Activated T-cell treated with anti-CD3 and anti-CD28 coated beads, Interleukin-2, amount 50 U/mL, for 72 hours (primary cell): ENCODE data around the gene VPS33A. TPM values are rescaled to one million over a fixed set of nuclear protein-coding genes. Genes with fewer than 3 reads are reported as not detected.
"Not testable (repeated sequence)": the region's sequence is repeated elsewhere in the genome, so short reads cannot be mapped to it uniquely, and the experiment has no call there.

Experiments
- ATAC-seq, 2 donors: fragments of 150-1000 bp; cut with Tn5 transposase; replicated peaks in 1 of 2; 2 replicates each; pipeline ENCODE4 v1.10.0; 2021; ENCODE audit warnings: moderate library complexity in 2 of 2, mild to moderate bottlenecking in 1 of 2
- DNase-seq, 2 donors: peaks; one replicate each; pipeline ENCODE4 v3.0.0; 2021 to 2022; ENCODE audit warnings: mixed read lengths in 1 of 2
- H3K27ac Mint-ChIP-seq: one replicate; pipeline ENCODE4 v1.8.0; 2022; ENCODE audit warnings: mild to moderate bottlenecking, moderate library complexity, mixed read lengths
- H3K27me3 Mint-ChIP-seq: one replicate; pipeline ENCODE4 v1.8.0; 2022; ENCODE audit warnings: low read depth, mixed read lengths
- H3K36me3 Mint-ChIP-seq, 2 donors: one replicate each; pipeline ENCODE4 v1.8.0; 2022; ENCODE audit warnings: mixed read lengths in 2 of 2, mild to moderate bottlenecking in 1 of 2; ENCODE audit not compliant: insufficient read depth in 2 of 2
- H3K4me1 Mint-ChIP-seq: one replicate; pipeline ENCODE4 v1.8.0; 2022; ENCODE audit warnings: low read depth, mixed read lengths
- H3K4me3 Mint-ChIP-seq, 2 donors: one replicate each; pipeline ENCODE4 v1.8.0; 2022; ENCODE audit warnings: mild to moderate bottlenecking in 2 of 2, mixed read lengths in 2 of 2, moderate library complexity in 2 of 2
- H3K9me3 Mint-ChIP-seq, 2 donors: one replicate each; pipeline ENCODE4 v1.8.0; 2022; ENCODE audit warnings: mixed read lengths in 2 of 2
- total RNA-seq, 2 donors: library from RNA; stranded (reverse); gene quantifications; one replicate each; pipeline ENCODE4 v1.2.3, GENCODE V29; 2022

Gene VPS33A
- total RNA-seq, 2 donors from 2014 or later = 23.5 to 24.1 TPM

- no peak for ATAC-seq
- no peak overlapping the region for H3K4me3 Mint-ChIP-seq
- H3K27ac Mint-ChIP-seq = no peak overlapping the region
- H3K36me3 Mint-ChIP-seq = peaks cover 1 to 3% of the 10 kb centered on the region in 2 donors
- H3K9me3 Mint-ChIP-seq = no peaks in the 10 kb centered on the region
- H3K27me3 Mint-ChIP-seq = no peaks in the 10 kb centered on the region
- H3K4me1 Mint-ChIP-seq = peaks cover 19% of the 10 kb centered on the region
- no peak for DNase-seq
Observed at GRCh38 chr12:122291431-122291830, 25.1 kb upstream of the VPS33A start.

GRCh38 chr12:122283680-122284079 lies 17.4 kb upstream of the VPS33A start:
- no peak overlapping the region for H3K27ac Mint-ChIP-seq
- peaks cover 0 to 1% of the 10 kb centered on the region in 2 donors for H3K36me3 Mint-ChIP-seq
- ATAC-seq (no peak), DNase-seq (no peak)
- H3K4me3 Mint-ChIP-seq = no peak overlapping the region
- H3K27me3 Mint-ChIP-seq = no peaks in the 10 kb centered on the region
- H3K4me1 Mint-ChIP-seq = peaks cover 11% of the 10 kb centered on the region
- no peaks in the 10 kb centered on the region for H3K9me3 Mint-ChIP-seq

GRCh38 chr12:122282061-122282460 lies 15.8 kb upstream of the VPS33A start:
- H3K27me3 Mint-ChIP-seq = no peaks in the 10 kb centered on the region
- no peak overlapping the region for H3K4me3 Mint-ChIP-seq
- H3K4me1 Mint-ChIP-seq = no peaks in the 10 kb centered on the region
- ATAC-seq (no peak), DNase-seq (no peak)
- H3K27ac Mint-ChIP-seq = no peak overlapping the region
- H3K9me3 Mint-ChIP-seq = no peaks in the 10 kb centered on the region
- peaks cover 0 to 1% of the 10 kb centered on the region in 2 donors for H3K36me3 Mint-ChIP-seq

- Mint-ChIP-seq H3K9me3 (no peaks in the 10 kb centered on the region), H3K4me1 (no peaks in the 10 kb centered on the region), H3K27ac (no peak overlapping the region), H3K36me3 (peaks cover 0 to 6% of the 10 kb centered on the region in 2 donors), H3K4me3 (no peak overlapping the region), H3K27me3 (no peaks in the 10 kb centered on the region)
- ATAC-seq = no peak
- no peak for DNase-seq
Observed at GRCh38 chr12:122276242-122276641, 9.9 kb upstream of the VPS33A start.

GRCh38 chr12:122275459-122275858 lies 9.2 kb upstream of the VPS33A start:
- Mint-ChIP-seq H3K36me3 (peaks cover 0 to 6% of the 10 kb centered on the region in 2 donors), H3K27ac (no peak overlapping the region), H3K9me3 (no peaks in the 10 kb centered on the region), H3K4me3 (no peak overlapping the region), H3K4me1 (no peaks in the 10 kb centered on the region), H3K27me3 (no peaks in the 10 kb centered on the region)
- DNase-seq (no peak), ATAC-seq (no peak)

GRCh38 chr12:122265886-122266229 lies 436 bp downstream of the VPS33A start:
- ATAC-seq (peak; percentile 34 to 48), DNase-seq (peak; percentile 35 to 40)
- H3K4me1 Mint-ChIP-seq = peaks cover 26% of the 10 kb centered on the region
- H3K27ac Mint-ChIP-seq = peak overlapping the region; percentile 100
- peak overlapping the region; percentile 91 to 96 for H3K4me3 Mint-ChIP-seq
- H3K27me3 Mint-ChIP-seq = no peaks in the 10 kb centered on the region
- H3K9me3 Mint-ChIP-seq = no peaks in the 10 kb centered on the region
- peaks cover 1 to 3% of the 10 kb centered on the region in 2 donors for H3K36me3 Mint-ChIP-seq

- Mint-ChIP-seq H3K36me3 (peaks cover 1 to 5% of the 10 kb centered on the region in 2 donors), H3K4me3 (peak overlapping the region; percentile 91 to 96), H3K27ac (peak overlapping the region; percentile 100), H3K27me3 (no peaks in the 10 kb centered on the region), H3K9me3 (no peaks in the 10 kb centered on the region), H3K4me1 (peaks cover 26% of the 10 kb centered on the region)
- ATAC-seq (no peak), DNase-seq (no peak)
Observed at GRCh38 chr12:122265476-122265875, 818 bp downstream of the VPS33A start.

GRCh38 chr12:122260735-122261134 lies 5.6 kb downstream of the VPS33A start:
- H3K9me3 Mint-ChIP-seq, H3K4me3 Mint-ChIP-seq, DNase-seq, ATAC-seq, H3K27ac Mint-ChIP-seq, H3K27me3 Mint-ChIP-seq: not testable (repeated sequence)
- Mint-ChIP-seq H3K36me3 (peaks cover 1 to 14% of the 10 kb centered on the region in 2 donors), H3K4me1 (peaks cover 16% of the 10 kb centered on the region)

GRCh38 chr12:122258939-122259338 lies 7.4 kb downstream of the VPS33A start:
- DNase-seq, ATAC-seq, H3K4me1 Mint-ChIP-seq, H3K4me3 Mint-ChIP-seq, H3K9me3 Mint-ChIP-seq, H3K27ac Mint-ChIP-seq, H3K27me3 Mint-ChIP-seq: not testable (repeated sequence)
- peaks cover 1 to 14% of the 10 kb centered on the region in 2 donors for H3K36me3 Mint-ChIP-seq

GRCh38 chr12:122258462-122258861 lies 7.8 kb downstream of the VPS33A start:
- Mint-ChIP-seq H3K27ac (peak overlapping the region; percentile 0), H3K36me3 (peaks cover 1 to 14% of the 10 kb centered on the region in 2 donors)
- H3K9me3 Mint-ChIP-seq, DNase-seq, H3K27me3 Mint-ChIP-seq, ATAC-seq, H3K4me3 Mint-ChIP-seq, H3K4me1 Mint-ChIP-seq: not testable (repeated sequence)

GRCh38 chr12:122250536-122250935 lies 15.8 kb downstream of the VPS33A start:
- Mint-ChIP-seq H3K36me3 (no peaks in the 10 kb centered on the region), H3K4me3 (no peak overlapping the region), H3K9me3 (no peaks in the 10 kb centered on the region), H3K27me3 (no peaks in the 10 kb centered on the region), H3K4me1 (no peaks in the 10 kb centered on the region), H3K27ac (no peak overlapping the region)
- DNase-seq (no peak), ATAC-seq (no peak)

GRCh38 chr12:122250047-122250446 lies 16.2 kb downstream of the VPS33A start:
- DNase-seq (no peak), ATAC-seq (no peak)
- Mint-ChIP-seq H3K4me3 (no peak overlapping the region), H3K36me3 (no peaks in the 10 kb centered on the region), H3K9me3 (no peaks in the 10 kb centered on the region), H3K4me1 (peaks cover 1% of the 10 kb centered on the region), H3K27me3 (no peaks in the 10 kb centered on the region), H3K27ac (no peak overlapping the region)

- Mint-ChIP-seq H3K9me3 (no peaks in the 10 kb centered on the region), H3K36me3 (no peaks in the 10 kb centered on the region), H3K4me1 (peaks cover 17% of the 10 kb centered on the region), H3K4me3 (peak overlapping the region; percentile 29 to 93), H3K27ac (peak overlapping the region; percentile 33), H3K27me3 (no peaks in the 10 kb centered on the region)
- no peak for ATAC-seq
- DNase-seq = no peak
Observed at GRCh38 chr12:122245553-122245952, 20.7 kb downstream of the VPS33A start.

GRCh38 chr12:122244565-122245371 lies 21.5 kb downstream of the VPS33A start:
- peak; percentile 67 to 87 for ATAC-seq
- no peak for DNase-seq
- Mint-ChIP-seq H3K27me3 (no peaks in the 10 kb centered on the region), H3K9me3 (no peaks in the 10 kb centered on the region), H3K27ac (peak overlapping the region; percentile 67), H3K4me1 (peaks cover 17% of the 10 kb centered on the region), H3K4me3 (peak overlapping the region; percentile 70 to 93), H3K36me3 (peaks cover 0 to 4% of the 10 kb centered on the region in 2 donors)
